LNCAP (cell line): ENCODE results near the gene MTRF1.

Experiments used
- CTCF ChIP-seq: fragments of 450-650 bp; IDR thresholded peaks from 2 replicates; pipeline ENCODE4 v1.5.1; 2017; ENCODE audit warnings: mild to moderate bottlenecking

Gene MTRF1

GRCh38 chr13:41293272-41293671, 29.9 kb upstream of the MTRF1 start:
- no peak for TF ChIP-seq CTCF

GRCh38 chr13:41291246-41291645, 27.9 kb upstream of the MTRF1 start:
- no peak for TF ChIP-seq CTCF

GRCh38 chr13:41289463-41289881, 26.1 kb upstream of the MTRF1 start:
- no peak for TF ChIP-seq CTCF

- no peak for TF ChIP-seq CTCF
Measured at GRCh38 chr13:41286370-41286769, 23.0 kb upstream of the MTRF1 start.

- no peak for TF ChIP-seq CTCF
Measured at GRCh38 chr13:41284512-41285288, 21.3 kb upstream of the MTRF1 start.

GRCh38 chr13:41282129-41282571, 18.8 kb upstream of the MTRF1 start:
- no peak for TF ChIP-seq CTCF

GRCh38 chr13:41276824-41277223, 13.4 kb upstream of the MTRF1 start:
- no peak for TF ChIP-seq CTCF
